ENCODE measurements around the gene THBS2.

THBS2 gene

GRCh38 chr6:169176361-169176991 lies 77.2 kb downstream of the THBS2 start:
- DNase-seq (ENCODE audit: extremely low read depth, low read depth), result no peak
- H3K4me3 ChIP-seq (replicated peaks; ENCODE audit: low read depth, low read length), result no peak overlapping the region
- TF ChIP-seq CTCF (IDR thresholded peaks at IDR 0.05; ENCODE audit: low read depth, low read length, missing control alignments), result no peak

GRCh38 chr6:169175360-169175887 lies 78.2 kb downstream of the THBS2 start:
- no peak for TF ChIP-seq CTCF (IDR thresholded peaks at IDR 0.05; ENCODE audit: low read depth, low read length, missing control alignments)
- no peak overlapping the region for H3K4me3 ChIP-seq (replicated peaks; ENCODE audit: low read depth, low read length)
- DNase-seq (ENCODE audit: extremely low read depth, low read depth), result no peak

GRCh38 chr6:169174516-169175359 lies 78.9 kb downstream of the THBS2 start:
- DNase-seq (ENCODE audit: extremely low read depth, low read depth), result no peak
- TF ChIP-seq CTCF (IDR thresholded peaks at IDR 0.05; ENCODE audit: low read depth, low read length, missing control alignments), result no peak
- no peak overlapping the region for H3K4me3 ChIP-seq (replicated peaks; ENCODE audit: low read depth, low read length)

GRCh38 chr6:169173532-169174268 lies 79.9 kb downstream of the THBS2 start:
- no peak for DNase-seq (ENCODE audit: extremely low read depth, low read depth)
- H3K4me3 ChIP-seq (replicated peaks; ENCODE audit: low read depth, low read length), result no peak overlapping the region
- TF ChIP-seq CTCF (IDR thresholded peaks at IDR 0.05; ENCODE audit: low read depth, low read length, missing control alignments), result no peak

GRCh38 chr6:169172946-169173345 lies 80.7 kb downstream of the THBS2 start:
- TF ChIP-seq CTCF (IDR thresholded peaks at IDR 0.05; ENCODE audit: low read depth, low read length, missing control alignments), result no peak
- no peak overlapping the region for H3K4me3 ChIP-seq (replicated peaks; ENCODE audit: low read depth, low read length)

GRCh38 chr6:169172456-169172855 lies 81.2 kb downstream of the THBS2 start:
- no peak for TF ChIP-seq CTCF (IDR thresholded peaks at IDR 0.05; ENCODE audit: low read depth, low read length, missing control alignments)
- no peak overlapping the region; the same call in 1 of the 2 replicates for H3K4me3 ChIP-seq (replicated peaks; ENCODE audit: low read depth, low read length)
- DNase-seq (ENCODE audit: extremely low read depth, low read depth), result no peak

More at GRCh38 chr6:169172946-169173345, 80.7 kb downstream of the THBS2 start:
- DNase-seq (ENCODE audit: extremely low read depth, low read depth), result no peak
